ENCODE results near the gene GPC3. TPM values are rescaled to one million over a fixed set of nuclear protein-coding genes. Genes with fewer than 3 reads are reported as not detected.

The GPC3 gene
- polyA plus RNA-seq, 5 donors = 394 to 493 (median 469) TPM

- DNase-seq = no peak
These were observed 287.1 kb downstream of the GPC3 start for GRCh38 chrX:133698298-133698697.

DNA sequence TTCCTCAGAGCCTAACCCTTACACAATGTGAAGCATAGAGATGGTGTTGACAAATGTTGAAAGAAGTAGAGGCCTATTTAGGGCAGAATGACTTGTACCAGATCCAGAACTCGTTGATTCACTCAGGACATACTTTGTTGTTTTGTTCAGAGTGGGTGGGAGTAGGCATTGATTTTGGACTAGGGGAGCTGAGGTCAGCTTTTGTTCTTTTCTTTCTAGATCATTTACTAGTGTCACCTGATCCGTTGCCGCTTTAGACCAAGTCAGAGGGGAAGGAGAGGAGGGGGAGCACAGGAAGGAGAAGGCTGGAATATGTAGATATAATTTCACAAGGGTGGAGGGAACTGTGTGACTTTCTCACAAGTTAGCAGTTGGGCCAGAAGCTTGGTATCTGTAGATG is 287.7 kb downstream of the GPC3 start:
- DNase-seq = no peak

GRCh38 chrX:133689997-133690599 is 295.3 kb downstream of the GPC3 start:
- DNase-seq = no peak

DNA sequence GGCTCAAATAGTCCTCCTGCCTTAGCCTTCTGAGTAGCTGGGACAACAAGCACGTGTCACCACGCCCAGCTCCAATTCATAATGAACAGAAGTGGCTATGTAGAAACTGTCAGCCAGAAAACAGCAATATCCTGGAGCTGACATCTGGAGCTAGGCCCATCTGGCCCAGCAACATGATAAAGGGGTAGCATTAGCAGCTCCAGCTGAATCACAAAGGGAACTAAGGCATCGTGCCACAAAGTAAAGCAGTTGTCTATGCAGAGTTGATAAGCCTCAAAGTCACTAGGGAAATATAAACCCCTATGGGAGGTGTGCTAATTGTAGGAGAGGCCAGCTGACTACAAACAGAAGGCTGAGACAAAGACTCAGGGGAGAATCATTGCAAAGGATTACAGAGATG is 299.6 kb downstream of the GPC3 start:
- DNase-seq = no peak

DNA sequence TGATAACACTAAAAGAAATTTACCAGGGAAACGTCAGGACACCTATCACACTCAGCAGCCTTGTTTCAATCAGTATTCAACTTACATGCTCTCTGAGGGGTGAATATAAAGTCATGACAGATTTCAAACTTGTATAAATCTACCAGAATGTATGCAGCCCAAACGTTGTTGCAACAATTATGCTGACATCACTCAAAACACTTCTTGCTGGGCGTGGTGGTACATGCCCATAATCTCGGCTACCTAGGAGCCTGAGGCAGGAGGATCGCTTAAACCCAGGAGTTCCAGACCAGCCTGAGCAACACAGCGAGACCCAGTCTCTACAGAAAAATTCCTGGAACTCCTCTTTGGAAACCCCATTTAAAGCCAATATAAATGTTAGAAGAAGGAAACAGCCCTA is 303.5 kb downstream of the GPC3 start:
- no peak for DNase-seq

DNA sequence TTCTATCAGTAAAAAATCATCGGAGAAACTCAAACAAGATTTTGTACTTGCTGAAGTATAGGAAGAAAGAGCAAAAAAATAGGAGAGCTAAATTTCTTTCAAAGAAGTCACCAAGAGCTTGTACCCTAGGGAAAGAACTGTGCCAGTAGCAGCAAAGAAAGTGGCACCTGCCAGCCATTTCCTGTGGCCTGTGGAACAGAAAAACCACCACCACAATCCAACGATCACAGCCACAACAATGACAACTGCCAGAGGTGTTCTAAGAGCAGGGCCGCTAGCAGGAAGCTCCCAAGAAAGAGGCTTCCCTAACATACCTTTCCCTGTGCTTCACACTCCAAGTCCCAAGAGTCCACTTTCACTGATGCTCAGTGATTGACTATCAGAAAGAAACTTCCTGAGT is 304.0 kb downstream of the GPC3 start:
- DNase-seq = no peak

- no peak for DNase-seq
These were observed 308.0 kb downstream of the GPC3 start for GRCh38 chrX:133677123-133678063.

DNA sequence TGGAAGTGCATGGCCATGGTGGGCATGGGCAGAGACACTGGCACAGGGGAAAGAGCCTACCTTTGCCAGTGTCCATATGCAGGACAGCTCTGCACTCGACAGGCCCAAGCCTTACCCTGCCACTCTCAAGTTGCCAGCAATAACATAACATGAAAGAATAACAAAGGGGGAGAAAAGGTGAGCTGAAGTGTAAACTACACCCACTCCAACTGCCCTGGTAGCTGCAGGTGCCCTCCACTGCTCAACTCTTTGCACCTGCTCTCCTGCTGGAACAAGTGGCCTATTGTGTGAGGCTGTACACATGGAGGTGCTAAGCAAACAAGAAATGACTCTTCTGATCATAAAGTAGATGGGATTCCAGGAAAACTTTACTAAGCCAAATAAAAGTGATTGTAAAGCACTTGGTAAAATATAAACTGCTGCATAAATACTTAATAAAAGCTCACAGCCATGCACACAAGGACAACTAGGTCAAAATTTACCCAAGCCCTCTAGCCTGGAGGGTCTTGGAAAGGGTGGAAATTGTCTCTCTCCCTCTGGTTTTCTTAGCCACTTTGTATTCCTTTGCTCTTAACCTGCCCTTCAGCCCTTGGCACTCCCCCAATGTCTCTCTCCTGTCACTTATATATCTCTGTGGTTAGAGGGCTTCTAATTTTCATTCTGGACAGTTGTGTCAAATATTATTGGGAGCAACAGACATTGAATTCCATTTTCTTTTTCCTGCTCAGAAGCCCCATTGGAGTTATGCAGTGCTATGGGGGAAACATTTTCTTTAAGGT is 308.9 kb downstream of the GPC3 start:
- no peak for DNase-seq

GRCh38 chrX:133674726-133675470 is 310.5 kb downstream of the GPC3 start:
- no peak for DNase-seq

- DNase-seq = peak; percentile 42 to 57
These were observed 315.0 kb downstream of the GPC3 start for GRCh38 chrX:133670383-133670782.

DNA sequence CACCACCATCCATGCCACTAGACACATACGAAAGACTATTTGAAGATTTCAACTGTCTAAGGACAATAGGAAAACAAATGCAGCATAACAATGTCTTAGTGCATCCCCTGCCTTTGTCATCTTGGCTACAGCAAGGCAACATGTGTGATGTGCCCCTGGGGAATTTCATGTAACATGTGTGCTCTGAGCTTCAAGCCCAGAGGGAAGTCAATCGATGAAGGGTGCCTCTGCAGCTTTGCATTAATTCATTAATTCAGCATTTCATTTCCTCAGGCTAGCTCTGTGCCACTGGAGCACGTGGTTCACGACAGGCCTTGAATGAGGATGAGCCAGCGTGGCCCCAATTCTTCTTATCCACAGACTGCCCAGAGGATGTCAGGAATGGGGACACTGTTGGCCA is 316.2 kb downstream of the GPC3 start:
- no peak for DNase-seq

DNA sequence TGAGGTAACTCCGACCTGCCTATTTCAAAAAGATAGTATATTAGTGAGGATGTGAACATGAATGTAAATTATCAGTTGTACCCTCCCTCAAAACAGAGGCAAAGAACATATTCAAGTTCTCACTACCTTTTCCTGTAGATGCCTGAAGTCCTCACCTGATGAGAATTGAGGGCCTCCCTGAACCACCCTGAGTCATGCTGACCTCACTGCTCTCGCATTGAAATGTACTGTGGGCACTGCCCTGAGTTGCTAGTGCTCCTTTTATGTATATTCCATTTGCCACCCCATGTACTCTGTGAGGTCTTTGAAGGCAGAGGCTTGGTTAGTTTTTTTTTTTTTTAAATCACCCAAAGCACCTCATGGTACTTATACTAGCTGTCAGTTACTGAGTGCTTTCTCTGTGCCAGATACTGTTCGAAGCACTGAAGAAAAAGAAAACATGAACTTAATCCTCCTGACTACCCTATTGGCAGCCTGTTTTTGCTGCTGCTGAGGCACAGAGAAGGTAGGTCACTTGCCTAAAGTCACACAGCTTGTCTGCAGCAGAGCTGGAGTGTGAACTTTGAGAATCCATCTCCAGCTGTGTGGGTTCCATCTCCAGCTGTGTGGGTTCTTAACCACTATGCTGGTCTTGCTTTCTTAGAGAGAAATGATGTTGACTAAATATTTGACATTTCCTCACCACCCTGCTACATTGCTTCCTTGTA is 317.0 kb downstream of the GPC3 start:
- DNase-seq = no peak

- no peak for DNase-seq
These were observed 319.1 kb downstream of the GPC3 start for GRCh38 chrX:133666256-133666655.

DNA sequence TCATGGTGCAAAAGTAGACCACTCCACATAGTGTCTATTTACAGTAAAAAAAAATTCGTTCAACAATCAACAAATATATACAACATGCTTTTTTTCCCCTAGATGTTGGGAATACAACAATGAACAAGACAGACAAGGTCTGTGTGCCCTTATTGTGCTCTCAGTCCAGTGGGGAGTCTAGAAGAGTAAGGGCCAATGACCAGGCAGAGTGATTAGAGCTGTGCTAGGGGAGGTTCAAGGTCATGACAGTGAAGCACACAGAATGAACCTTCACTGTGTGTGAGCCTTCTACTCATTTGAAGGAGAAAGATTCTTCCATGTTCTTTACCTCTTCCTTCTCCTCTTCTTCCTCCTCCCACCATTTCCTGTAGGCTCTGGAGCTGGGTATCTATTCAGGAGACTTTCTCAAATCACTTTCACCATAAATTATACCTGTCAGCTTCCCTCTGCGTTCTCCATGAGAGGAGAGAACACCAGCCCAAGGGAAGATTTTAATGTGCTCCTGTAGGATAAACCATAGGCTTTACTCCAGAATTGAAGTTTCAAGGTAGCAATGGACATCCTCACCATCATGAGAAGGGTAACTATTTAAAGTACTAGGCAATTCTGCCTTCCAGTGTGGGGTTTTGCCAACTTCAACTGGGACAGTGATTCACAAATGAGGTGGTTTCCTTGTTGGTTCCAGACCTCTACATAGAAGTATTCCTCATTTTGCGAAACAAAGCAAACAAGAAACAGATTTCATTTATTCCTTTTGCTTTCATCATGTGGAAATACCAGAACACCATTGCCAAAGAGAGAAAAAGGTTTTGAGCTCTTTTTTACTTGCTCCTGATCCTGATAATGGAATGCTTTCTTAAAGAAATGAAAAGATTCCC is 323.2 kb downstream of the GPC3 start:
- DNase-seq = no peak

GRCh38 chrX:133660281-133660680 is 325.1 kb downstream of the GPC3 start:
- no peak for DNase-seq

DNA sequence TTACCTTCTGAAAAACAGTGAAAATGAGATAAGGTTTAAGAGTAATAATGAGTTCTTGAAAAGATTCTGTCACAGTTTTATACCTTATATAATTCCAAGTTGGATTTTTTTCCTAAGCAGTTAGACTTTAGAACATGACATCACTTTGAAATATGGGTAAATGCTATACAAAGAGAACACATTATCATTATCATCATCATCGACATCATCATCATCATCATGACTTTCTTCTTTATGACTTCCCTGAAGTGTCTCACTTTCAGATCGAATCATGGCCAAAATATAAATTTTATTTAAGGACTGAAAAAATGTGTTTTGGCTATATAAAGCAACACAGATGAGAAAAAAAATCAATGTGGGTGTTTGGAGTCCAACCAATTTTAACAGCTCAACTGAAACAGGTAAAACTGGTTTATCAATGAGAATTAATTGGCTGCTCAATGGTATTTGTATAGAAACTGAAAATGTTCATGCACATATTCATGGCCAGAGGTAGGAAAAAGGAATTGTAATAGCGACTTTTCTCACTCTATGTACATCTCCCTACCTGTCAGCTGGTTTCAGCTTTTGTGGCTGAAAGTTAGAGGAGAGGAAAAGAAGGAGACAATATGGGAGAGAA is 327.0 kb downstream of the GPC3 start:
- no peak for DNase-seq

DNA sequence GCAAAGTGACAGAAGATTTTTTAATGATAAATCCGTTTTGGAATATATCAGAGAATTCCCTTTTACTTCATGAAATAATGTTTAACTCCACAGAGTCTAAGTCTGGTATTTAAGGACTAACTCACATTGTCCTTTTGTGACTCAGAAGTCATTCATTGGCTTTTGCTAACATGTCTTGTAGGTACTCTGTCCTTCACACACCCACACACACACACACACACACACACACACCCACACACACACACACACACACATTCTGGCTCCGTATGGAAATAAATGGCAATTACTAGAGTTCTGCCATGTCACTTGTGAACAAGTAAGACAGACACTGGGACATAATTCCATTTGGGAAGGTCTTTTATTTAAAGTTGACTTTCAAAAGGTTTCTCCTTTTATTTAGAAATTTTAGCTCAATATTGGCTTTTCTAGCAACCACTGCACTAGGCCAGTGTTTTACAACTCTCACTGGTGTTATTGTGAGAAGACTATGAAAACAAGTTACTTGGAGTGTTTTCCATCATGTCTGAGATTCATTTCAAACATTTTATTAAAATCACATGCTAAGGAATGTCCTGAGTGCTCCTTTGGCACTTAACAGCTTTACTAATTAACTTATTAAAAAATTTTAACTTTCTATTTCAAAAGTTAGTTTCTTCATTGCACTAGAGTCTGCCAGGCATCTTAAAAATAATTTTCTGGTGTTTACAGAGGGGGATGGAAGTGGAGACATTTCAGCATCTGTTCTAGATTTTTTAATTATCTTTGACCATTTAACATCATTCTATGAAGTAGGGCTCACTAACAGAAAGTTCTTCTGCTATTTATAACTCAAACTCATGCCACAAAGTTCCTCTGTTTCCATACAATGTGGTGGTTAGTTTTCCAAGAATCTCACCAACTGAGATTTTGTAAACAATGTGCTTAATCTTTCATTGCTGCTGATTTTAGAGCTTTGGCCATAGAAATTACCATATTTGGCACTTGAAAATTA is 329.8 kb downstream of the GPC3 start:
- no peak for DNase-seq

GRCh38 chrX:133654811-133655210 is 330.6 kb downstream of the GPC3 start:
- no peak for DNase-seq

All from right lung (tissue), 5 donors.